ENCODE results near the gene CSH1. TPM values are rescaled to one million over a fixed set of nuclear protein-coding genes. Genes with fewer than 3 reads are reported as not detected.

The CSH1 gene
- total RNA-seq, 2 donors from 2014 or later, result not detected

GRCh38 chr17:63847525-63848249 lies 48.7 kb downstream of the CSH1 start:
- DNase-seq (no peak), ATAC-seq (no peak)
- intact Hi-C loops (cut with DNase I, micrococcal nuclease), result no loop called here

- intact Hi-C loops (cut with DNase I, micrococcal nuclease), result no loop called here
- no peak for DNase-seq
- ATAC-seq, result no peak
Measured at GRCh38 chr17:63845509-63845908, 50.9 kb downstream of the CSH1 start.

Other genes starting within 250 kb of the CSH1 start
- gene LIMD2, start 196.4 kb downstream of the CSH1 start, total RNA-seq, result 1 to 10 TPM; 3.7 to 8.5 TPM
- gene STRADA, start 154.8 kb downstream of the CSH1 start, total RNA-seq, result 10 to 100 TPM; 18.8 to 21.2 TPM
- gene CCDC47, start 123.0 kb downstream of the CSH1 start, total RNA-seq, result 100 to 1,000 TPM; 124 to 161 TPM
- gene DDX42, start 122.4 kb downstream of the CSH1 start, total RNA-seq, result 10 to 100 TPM; 86.5 to 93.6 TPM
- gene PSMC5, start 69.1 kb downstream of the CSH1 start, total RNA-seq, result 10 to 100 TPM; 86.3 to 92.5 TPM
- gene FTSJ3, start 68.9 kb downstream of the CSH1 start, total RNA-seq, result 10 to 100 TPM; 25.9 to 28.4 TPM
- gene SMARCD2, start 53.9 kb downstream of the CSH1 start, total RNA-seq, result 10 to 100 TPM; 73.0 to 75.8 TPM
- gene CSH2, start 22.9 kb downstream of the CSH1 start, total RNA-seq, result not detected
- not detected for gene GH2, start 14.6 kb downstream of the CSH1 start, total RNA-seq
- gene CSHL1, start 14.7 kb upstream of the CSH1 start, total RNA-seq, result not detected
- gene GH1, start 22.3 kb upstream of the CSH1 start, total RNA-seq, result not detected
- gene CD79B, start 35.8 kb upstream of the CSH1 start, total RNA-seq, result 1 to 10 TPM; 2.0 to 4.0 TPM
- under 1 TPM in 1 of 2 donors, not detected in 1; 0.20 TPM for gene SCN4A, start 76.3 kb upstream of the CSH1 start, total RNA-seq
- gene PRR29, start 101.8 kb upstream of the CSH1 start, total RNA-seq, result under 1 TPM in 1 of 2 donors, not detected in 1; 0.22 TPM
- 10 to 100 TPM in 1 of 2 donors, 1 to 10 TPM in 1; 6.9 to 11.5 TPM for gene ICAM2, start 124.1 kb upstream of the CSH1 start, total RNA-seq
- gene ERN1, start 233.6 kb upstream of the CSH1 start, total RNA-seq, result 10 to 100 TPM; 19.9 to 25.6 TPM

Measured in left colon (tissue), 2 donors.